Fibroblast of villous mesenchyme (primary cell): ENCODE data around the gene BAG3. TPM values are rescaled to one million over a fixed set of nuclear protein-coding genes. Genes with fewer than 3 reads are reported as not detected.
"Not testable (repeated sequence)": the region's sequence is repeated elsewhere in the genome, so short reads cannot be mapped to it uniquely, and the experiment has no call there.

Experiments
- DNase-seq: peaks from one replicate; pipeline ENCODE4 v3.0.0-alpha.2; 2010; ENCODE audit warnings: low read depth
- H3K4me3 ChIP-seq: 2 replicates; pipeline ENCODE4 v1.5.1; 2011; ENCODE audit warnings: low read depth, mild to moderate bottlenecking, low read length
- total RNA-seq: library from RNA; depleted of rRNA; stranded (reverse); fragments of >200 nt; gene quantifications from 2 replicates; pipeline ENCODE4 v1.2.3, GENCODE V29; 2012
- TF ChIP-seq, protein P1 (sequence below): IDR thresholded peaks from 2 replicates; pipeline ENCODE4 v1.5.1; 2012; ENCODE audit warnings: low read depth, mild to moderate bottlenecking, low read length; ENCODE audit not compliant: insufficient read depth

Gene BAG3
- total RNA-seq, 1 donor, result 18.6 TPM

DNA sequence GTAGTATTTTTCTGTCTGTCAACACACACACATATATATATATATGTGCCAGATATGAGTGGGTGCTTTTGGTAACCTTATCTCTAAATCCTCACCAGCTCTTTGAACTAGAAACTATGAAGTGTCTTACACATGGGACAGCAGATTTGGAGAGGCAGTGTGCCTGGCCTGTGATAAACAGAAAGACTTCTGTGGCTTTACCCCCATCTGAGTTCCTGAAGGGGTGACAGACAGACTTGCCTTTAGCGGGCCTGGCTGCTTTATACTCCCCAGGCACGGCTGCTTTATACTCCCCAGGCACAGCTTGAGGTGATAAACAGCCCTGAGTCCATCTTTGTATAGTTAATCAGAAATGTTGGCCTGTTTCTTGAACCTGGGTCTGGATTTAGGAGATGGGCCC lies 5.6 kb downstream of the BAG3 start:
- TF ChIP-seq, protein P1, sequence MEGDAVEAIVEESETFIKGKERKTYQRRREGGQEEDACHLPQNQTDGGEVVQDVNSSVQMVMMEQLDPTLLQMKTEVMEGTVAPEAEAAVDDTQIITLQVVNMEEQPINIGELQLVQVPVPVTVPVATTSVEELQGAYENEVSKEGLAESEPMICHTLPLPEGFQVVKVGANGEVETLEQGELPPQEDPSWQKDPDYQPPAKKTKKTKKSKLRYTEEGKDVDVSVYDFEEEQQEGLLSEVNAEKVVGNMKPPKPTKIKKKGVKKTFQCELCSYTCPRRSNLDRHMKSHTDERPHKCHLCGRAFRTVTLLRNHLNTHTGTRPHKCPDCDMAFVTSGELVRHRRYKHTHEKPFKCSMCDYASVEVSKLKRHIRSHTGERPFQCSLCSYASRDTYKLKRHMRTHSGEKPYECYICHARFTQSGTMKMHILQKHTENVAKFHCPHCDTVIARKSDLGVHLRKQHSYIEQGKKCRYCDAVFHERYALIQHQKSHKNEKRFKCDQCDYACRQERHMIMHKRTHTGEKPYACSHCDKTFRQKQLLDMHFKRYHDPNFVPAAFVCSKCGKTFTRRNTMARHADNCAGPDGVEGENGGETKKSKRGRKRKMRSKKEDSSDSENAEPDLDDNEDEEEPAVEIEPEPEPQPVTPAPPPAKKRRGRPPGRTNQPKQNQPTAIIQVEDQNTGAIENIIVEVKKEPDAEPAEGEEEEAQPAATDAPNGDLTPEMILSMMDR, result no peak
- no peak overlapping the region for H3K4me3 ChIP-seq
- DNase-seq, result no peak

DNA sequence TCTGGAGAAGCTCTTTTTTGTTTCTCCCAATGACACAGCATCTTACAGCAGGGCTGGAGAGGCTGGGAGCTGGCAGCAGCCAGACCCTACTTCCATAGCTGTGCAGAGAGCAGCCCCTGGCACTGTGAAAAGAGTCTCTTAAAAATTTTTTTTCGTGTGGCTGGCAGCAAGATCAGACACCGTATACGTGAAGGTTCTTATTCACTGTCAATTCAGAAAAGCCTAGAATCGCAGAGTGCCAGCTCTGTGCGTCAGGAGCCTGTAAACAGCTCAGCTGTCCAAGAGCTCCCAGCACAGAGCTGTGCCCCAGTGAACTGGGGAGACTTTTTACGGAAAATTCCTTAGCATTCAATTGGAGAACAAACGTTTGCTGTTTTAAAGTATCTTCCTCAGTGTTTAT lies 6.5 kb downstream of the BAG3 start:
- TF ChIP-seq, protein P1, result no peak
- peak; percentile 66 for DNase-seq
- H3K4me3 ChIP-seq, result no peak overlapping the region

- H3K4me3 ChIP-seq, result peak overlapping the region; percentile 36
- TF ChIP-seq, protein P1, result no peak
- DNase-seq, result peak; percentile 95
These were observed 7.1 kb downstream of the BAG3 start for GRCh38 chr10:119658274-119658673.

DNA sequence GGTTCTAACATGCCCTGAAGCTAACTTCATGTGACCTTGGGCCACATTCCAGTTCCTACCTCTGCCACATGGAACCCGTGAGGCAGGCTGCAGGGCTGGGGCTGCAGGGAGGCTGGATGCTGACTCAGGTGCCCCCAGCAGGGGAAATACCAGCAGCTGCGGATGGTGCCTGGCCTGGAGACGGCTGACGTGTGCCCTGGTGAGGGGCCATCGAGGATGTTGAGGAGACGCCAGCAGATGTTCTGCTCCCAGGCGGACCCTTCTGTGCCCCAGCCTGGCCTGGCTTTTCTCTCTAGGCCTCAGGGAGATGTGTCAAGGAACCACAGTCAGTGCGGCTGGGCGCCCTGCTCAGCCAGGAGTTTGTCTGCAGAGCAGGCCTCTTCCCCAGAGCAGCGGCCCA lies 8.8 kb downstream of the BAG3 start:
- TF ChIP-seq, protein P1, result no peak
- no peak overlapping the region for H3K4me3 ChIP-seq
- DNase-seq, result no peak

GRCh38 chr10:119662076-119662605 lies 11.0 kb downstream of the BAG3 start:
- not testable (repeated sequence) for DNase-seq, H3K4me3 ChIP-seq

- peak; percentile 76 for DNase-seq
- TF ChIP-seq, protein P1, result no peak
- peak overlapping the region; percentile 44 for H3K4me3 ChIP-seq
These were observed 12.9 kb downstream of the BAG3 start for GRCh38 chr10:119663866-119664698.

GRCh38 chr10:119665901-119666708 lies 14.9 kb downstream of the BAG3 start:
- H3K4me3 ChIP-seq, result peak overlapping the region; percentile 5
- TF ChIP-seq, protein P1, result no peak
- DNase-seq, result peak; percentile 86
